GM19043 (cell line): ENCODE measurements around the gene TANGO2.

Experiments
- ATAC-seq: cut with Tn5 transposase; IDR thresholded peaks from one replicate; pipeline ENCODE4 v1.9.1; 2021; ENCODE audit warnings: low read depth; ENCODE audit not compliant: unreplicated experiment

TANGO2 gene

GRCh38 chr22:20024650-20025397 lies 3.9 kb downstream of the TANGO2 start:
- ATAC-seq, result no peak

- no peak for ATAC-seq
Observed at GRCh38 chr22:20025401-20026203, 4.7 kb downstream of the TANGO2 start.

GRCh38 chr22:20026204-20026908 lies 5.4 kb downstream of the TANGO2 start:
- no peak for ATAC-seq

- no peak for ATAC-seq
Observed at GRCh38 chr22:20026996-20027601, 6.2 kb downstream of the TANGO2 start.

GRCh38 chr22:20027966-20028854 lies 7.3 kb downstream of the TANGO2 start:
- no peak for ATAC-seq

GRCh38 chr22:20028855-20029549 lies 8.1 kb downstream of the TANGO2 start:
- no peak for ATAC-seq

GRCh38 chr22:20029550-20030225 lies 8.8 kb downstream of the TANGO2 start:
- ATAC-seq, result no peak

GRCh38 chr22:20031732-20032406 lies 11.0 kb downstream of the TANGO2 start:
- no peak for ATAC-seq

- no peak for ATAC-seq
Observed at GRCh38 chr22:20032407-20032991, 11.6 kb downstream of the TANGO2 start.

- ATAC-seq, result no peak
Observed at GRCh38 chr22:20033045-20033706, 12.3 kb downstream of the TANGO2 start.

GRCh38 chr22:20034143-20034542 lies 13.2 kb downstream of the TANGO2 start:
- ATAC-seq, result no peak

GRCh38 chr22:20035375-20036083 lies 14.6 kb downstream of the TANGO2 start:
- ATAC-seq, result no peak

- ATAC-seq, result no peak
Observed at GRCh38 chr22:20036084-20036482, 15.2 kb downstream of the TANGO2 start.

- ATAC-seq, result no peak
Observed at GRCh38 chr22:20036535-20037392, 15.9 kb downstream of the TANGO2 start.

- ATAC-seq, result no peak
Observed at GRCh38 chr22:20037419-20037818, 16.5 kb downstream of the TANGO2 start.

- ATAC-seq, result no peak
Observed at GRCh38 chr22:20038574-20038973, 17.7 kb downstream of the TANGO2 start.
